OCI-LY3 (cell line): Measurements from ENCODE around the gene IL17B.

Experiments used
- CTCF ChIP-seq: fragments of 200-600, 300-600 bp; sonication (generic); IDR thresholded peaks from 2 replicates; pipeline ENCODE4 v1.5.1; 2014; ENCODE audit warnings: antibody characterized with exemption, low read length, low read depth
- EZH2phosphoT487 ChIP-seq: fragments of 200-600 bp; shearing (Covaris generic); IDR thresholded peaks from 2 replicates; pipeline ENCODE4 v1.6.1; 2018; ENCODE audit warnings: antibody characterized with exemption, mixed run types, low read depth

- no peak for TF ChIP-seq CTCF
- TF ChIP-seq EZH2phosphoT487 = no peak
Observed at GRCh38 chr5:149410721-149411432, 31.8 kb upstream of the IL17B start.
